Spleen (tissue), 7 donors: ENCODE measurements around the gene ERLEC1.

Source experiments
- CTCF ChIP-seq, 11 experiments: fragments of 200-600 bp in 7 of 11; fragments of 450-650 bp in 4 of 11; sonication (generic) in 4 of 11; IDR thresholded peaks in 8 of 11; conservative IDR thresholded peaks in 3 of 11; 1 replicate in 7 of 11; 2 replicates in 4 of 11; pipeline versions ENCODE4 v1.4.0 to v1.8.0; 2016 to 2021; ENCODE audit warnings: antibody characterized with exemption in 11 of 11, inconsistent platforms in 4 of 11, mild to moderate bottlenecking in 1 of 11
- POLR2A ChIP-seq, 3 donors: fragments of 450-650 bp; IDR thresholded peaks; one replicate each; pipeline ENCODE4 v1.5.1; 2017; ENCODE audit warnings: antibody characterized with exemption in 3 of 3, mild to moderate bottlenecking in 1 of 3
- POLR2AphosphoS5 ChIP-seq, 3 donors: sonication (generic); formaldehyde crosslinking; IDR thresholded peaks; one replicate each; pipeline ENCODE4 v1.5.1; 2017; ENCODE audit warnings: antibody characterized with exemption in 3 of 3
- donor health status: DM: no; HTN: no; CAD: no; lungs with moderate emphysema.
- donor health status: DM: no; HTN: no; CAD: no.
- donor health status: DM: no; HTN: no; CAD: no.

- TF ChIP-seq POLR2AphosphoS5 (IDR thresholded peaks at IDR 0.05), result no peak
- TF ChIP-seq CTCF (IDR thresholded peaks at IDR 0.05 in 8 of 11, conservative IDR thresholded peaks at IDR 0.05 in 3 of 11), result no peak
- no peak for TF ChIP-seq POLR2A (IDR thresholded peaks at IDR 0.05)
Observed at GRCh38 chr2:53861824-53862223, 75.0 kb downstream of the ERLEC1 start.
